HCT116 (cell line): ENCODE results near the gene LYVE1. TPM values are rescaled to one million over a fixed set of nuclear protein-coding genes. Genes with fewer than 3 reads are reported as not detected.

ENCODE experiments used
- ATAC-seq: fragments of 200-7000 bp; cut with Tn5 transposase; 2 replicates; pipeline ENCODE4 v1.9.1; 2020; ENCODE audit warnings: mild to moderate bottlenecking, moderate library complexity
- BruUV-seq: library from RNA; stranded (reverse); fragments of 400-500 nt; replicated peaks from 2 replicates; lab custom pipeline; 2021; lab: Mats Ljungman, UMichigan
- CTCF ChIA-PET: fragments of 300-600 bp; sonication (Branson Sonifier 250); formaldehyde crosslinking; loops from one replicate; lab custom pipeline; 2021; ENCODE audit warnings: antibody characterized with exemption; lab: Charles Lee
- POLR2A ChIA-PET: fragments of 300-600, 350-600 bp; sonication (Branson Sonifier 250); formaldehyde crosslinking; loops from one replicate; lab custom pipeline; 2021; ENCODE audit warnings: antibody characterized with exemption; lab: Charles Lee
- RAD21 ChIA-PET, 2 experiments: fragments of 300-600 bp; sonication (Branson Sonifier 250); formaldehyde crosslinking; loops; one replicate each; lab custom pipeline; 2023; ENCODE audit warnings: low total read pairs in 2 of 2; ENCODE audit not compliant: uncharacterized antibody in 2 of 2, unreplicated experiment in 2 of 2, low non-redundant PET in 1 of 2; lab: Charles Lee
- DNase-seq: peaks from one replicate; pipeline ENCODE4 v3.0.0-alpha.2; 2010; ENCODE audit warnings: low read depth, low spot score
- H2AFZ ChIP-seq: fragments of 200-600 bp; shearing (Covaris generic), sonication (generic); 2 replicates; pipeline ENCODE4 v1.6.1; 2017; ENCODE audit warnings: low read depth, mixed run types, mixed read lengths, antibody characterized with exemption, low read length; ENCODE audit not compliant: poor library complexity, severe bottlenecking
- H3K27ac ChIP-seq: 2 replicates; pipeline ENCODE4 v1.5.1; 2012; ENCODE audit warnings: low read depth, low read length
- H3K27me3 ChIP-seq: fragments of 200-600 bp; sonication (generic); 2 replicates; pipeline ENCODE4 v1.6.1; 2016; ENCODE audit warnings: mixed run types, low read length, mixed read lengths; ENCODE audit not compliant: insufficient read depth
- H3K36me3 ChIP-seq, 2 experiments: fragments of 200-500 bp in 1 of 2; fragments of 200-600 bp in 1 of 2; sonication (Bioruptor generic) in 1 of 2; sonication (generic) in 1 of 2; 2 replicates each; pipeline versions ENCODE4 v1.5.1 to v1.6.1; 2014 to 2016; ENCODE audit warnings: low read length in 2 of 2, inconsistent platforms in 1 of 2, mixed read lengths in 1 of 2, mixed run types in 1 of 2; ENCODE audit not compliant: insufficient read depth in 2 of 2, control insufficient read depth in 1 of 2
- H3K4me1 ChIP-seq, 2 experiments: fragments of 200-600 bp in 1 of 2; sonication (generic) in 1 of 2; 2 replicates each; pipeline versions ENCODE4 v1.5.1 to v1.6.1; 2012 to 2017; ENCODE audit warnings: low read length in 2 of 2, inconsistent platforms in 1 of 2, mild to moderate bottlenecking in 1 of 2, mixed read lengths in 1 of 2, mixed run types in 1 of 2, moderate library complexity in 1 of 2; ENCODE audit not compliant: insufficient read depth in 2 of 2, control insufficient read depth in 1 of 2
- H3K4me2 ChIP-seq: fragments of 200-600 bp; sonication (generic); 2 replicates; pipeline ENCODE4 v1.6.1; 2017; ENCODE audit warnings: mixed run types, low read length, mixed read lengths
- H3K4me3 ChIP-seq, 2 experiments: fragments of 200-600 bp in 1 of 2; sonication (generic) in 1 of 2; replicated peaks in 1 of 2; 2 replicates each; pipeline ENCODE4 v1.5.1; 2011 to 2016; ENCODE audit warnings: low read length in 2 of 2, control low read depth in 1 of 2, low read depth in 1 of 2, mild to moderate bottlenecking in 1 of 2, mixed read lengths in 1 of 2, mixed run types in 1 of 2
- H3K79me2 ChIP-seq: fragments of 200-600 bp; sonication (generic); 2 replicates; pipeline ENCODE4 v1.6.1; 2017; ENCODE audit warnings: mild to moderate bottlenecking, mixed run types, low read length, moderate library complexity, mixed read lengths; ENCODE audit not compliant: insufficient read depth
- H3K9ac ChIP-seq: fragments of 200-600 bp; sonication (generic); 2 replicates; pipeline ENCODE4 v1.6.1; 2016; ENCODE audit warnings: low read length, mixed read lengths
- H3K9me2 ChIP-seq: fragments of 200-600 bp; sonication (generic), shearing (Covaris generic); 2 replicates; pipeline ENCODE4 v1.6.1; 2017; ENCODE audit warnings: mixed run types, mild to moderate bottlenecking, moderate library complexity; ENCODE audit not compliant: insufficient read depth
- H3K9me3 ChIP-seq, 2 experiments: fragments of 200-500 bp in 1 of 2; fragments of 200-600 bp in 1 of 2; sonication (Bioruptor generic) in 1 of 2; sonication (generic) in 1 of 2; 2 replicates each; pipeline ENCODE4 v1.6.1; 2014 to 2017; ENCODE audit warnings: low read length in 2 of 2, mixed read lengths in 2 of 2, inconsistent platforms in 1 of 2, low read depth in 1 of 2, mild to moderate bottlenecking in 1 of 2, mixed run types in 1 of 2, moderate library complexity in 1 of 2; ENCODE audit not compliant: control insufficient read depth in 1 of 2, insufficient read depth in 1 of 2
- H4K20me1 ChIP-seq: fragments of 200-600 bp; sonication (generic), shearing (Covaris generic); 2 replicates; pipeline ENCODE4 v1.6.1; 2017; ENCODE audit warnings: mixed run types, mild to moderate bottlenecking, moderate library complexity; ENCODE audit not compliant: insufficient read depth
- JUND ChIP-seq: IDR thresholded peaks from 2 replicates; pipeline ENCODE4 v1.6.1; 2012
- POLR2AphosphoS5 ChIP-seq: IDR thresholded peaks from 2 replicates; pipeline ENCODE4 v1.6.1; 2011; ENCODE audit warnings: mild to moderate bottlenecking, low read depth, low read length, moderate library complexity
- RAD21 ChIP-seq: IDR thresholded peaks from 2 replicates; pipeline ENCODE4 v1.6.1; 2012; ENCODE audit warnings: low read depth, mild to moderate bottlenecking
- SP1 ChIP-seq: IDR thresholded peaks from 2 replicates; pipeline ENCODE4 v1.6.1; 2012; ENCODE audit warnings: low read depth
- ZNF274 ChIP-seq: fragments of 200-500 bp; sonication (Bioruptor generic); IDR thresholded peaks from 2 replicates; pipeline ENCODE4 v1.6.1; 2014; ENCODE audit warnings: mild to moderate bottlenecking, low read depth, low read length, inconsistent platforms
- intact Hi-C: fragments of 100-400 bp; cut with micrococcal nuclease; formaldehyde crosslinking; loops from 2 replicates; pipeline ENCODE4 v1.10.0; 2022
- total RNA-seq: library from RNA; stranded (reverse); gene quantifications from one replicate; pipeline ENCODE4 v1.2.1, GENCODE V29; 2021; ENCODE audit not compliant: unreplicated experiment
- TF ChIP-seq, protein P1 (sequence below): IDR thresholded peaks from 2 replicates; pipeline ENCODE4 v1.6.1; 2012
- TF ChIP-seq, protein P2 (sequence below), 3 experiments: fragments of 200-600 bp in 1 of 3; sonication (generic) in 1 of 3; IDR thresholded peaks in 2 of 3; conservative IDR thresholded peaks in 1 of 3; 2 replicates each; pipeline ENCODE4 v1.5.1; 2012 to 2017; ENCODE audit warnings: low read depth in 2 of 3, low read length in 2 of 3, antibody characterized with exemption in 1 of 3, borderline replicate concordance in 1 of 3, control low read depth in 1 of 3, mild to moderate bottlenecking in 1 of 3, mixed read lengths in 1 of 3, mixed run types in 1 of 3, moderate library complexity in 1 of 3; ENCODE audit not compliant: insufficient read depth in 1 of 3

The LYVE1 gene
- total RNA-seq, 1 experiment from 2014 or later, result 0.34 TPM

DNA sequence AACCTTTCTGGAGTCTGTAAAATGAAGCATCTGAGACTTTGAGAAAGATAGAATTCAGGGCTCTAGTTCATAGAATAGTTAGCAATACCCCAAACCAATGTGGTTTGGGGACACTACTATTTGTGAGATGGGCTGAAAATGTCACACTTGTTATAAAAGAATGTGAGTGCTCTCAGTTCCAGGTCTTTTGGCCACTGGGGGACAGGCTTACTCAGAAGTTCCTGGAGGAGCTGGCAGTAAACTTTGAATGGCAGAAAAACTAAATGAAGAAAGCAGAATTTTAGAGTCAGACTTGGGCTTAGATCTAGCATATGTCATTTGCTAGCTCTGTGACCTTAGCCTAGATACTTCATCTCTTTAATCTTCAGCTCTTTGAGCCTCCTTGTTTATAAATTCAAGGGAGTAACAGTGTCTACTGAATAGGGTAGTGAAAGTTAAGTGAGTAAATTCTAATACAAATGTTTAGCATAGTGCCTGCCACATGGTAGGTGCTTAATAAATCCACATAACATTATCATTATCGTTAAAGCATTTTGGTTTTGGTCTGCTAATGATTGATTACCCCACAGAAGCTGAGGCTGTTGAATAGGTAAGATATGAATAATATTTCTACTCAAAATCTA lies 3.7 kb downstream of the LYVE1 start:
- DNase-seq (no peak), ATAC-seq (0 out of 2 replicates have a peak, but pooled peaks have one; percentile 30)
- ChIA-PET RAD21 (no interaction called here), POLR2A (no interaction called here), CTCF (interaction anchor here (0.9 kb wide), 1 partner anchor 159 kb away, joined by 3 read pairs; no protein-coding TSS in a partner anchor)
- Histone ChIP-seq H3K4me2 (no peak overlapping the region), H3K9me2 (no peaks in the 10 kb centered on the region), H2AFZ (no peak overlapping the region), H3K4me3 (no peak overlapping the region), H4K20me1 (no peaks in the 10 kb centered on the region), H3K27me3 (no peaks in the 10 kb centered on the region), H3K27ac (no peak overlapping the region), H3K9me3 (no peaks in the 10 kb centered on the region), H3K36me3 (no peaks in the 10 kb centered on the region), H3K4me1 (peaks cover 13 to 59% of the 10 kb centered on the region in 2 experiments), H3K9ac (no peak overlapping the region; the same call in 1 of the 2 replicates), H3K79me2 (no peaks in the 10 kb centered on the region)
- intact Hi-C loops, result no loop called here
- no TSS peak for BruUV-seq
- TF ChIP-seq RAD21 (peak; percentile 65), JUND (no peak), ZNF274 (no peak), POLR2AphosphoS5 (no peak), SP1 (peak; percentile 17; the same call in 1 of the 2 replicates)
- TF ChIP-seq, protein P1, sequence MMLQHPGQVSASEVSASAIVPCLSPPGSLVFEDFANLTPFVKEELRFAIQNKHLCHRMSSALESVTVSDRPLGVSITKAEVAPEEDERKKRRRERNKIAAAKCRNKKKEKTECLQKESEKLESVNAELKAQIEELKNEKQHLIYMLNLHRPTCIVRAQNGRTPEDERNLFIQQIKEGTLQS, result no peak
- TF ChIP-seq, protein P2, sequence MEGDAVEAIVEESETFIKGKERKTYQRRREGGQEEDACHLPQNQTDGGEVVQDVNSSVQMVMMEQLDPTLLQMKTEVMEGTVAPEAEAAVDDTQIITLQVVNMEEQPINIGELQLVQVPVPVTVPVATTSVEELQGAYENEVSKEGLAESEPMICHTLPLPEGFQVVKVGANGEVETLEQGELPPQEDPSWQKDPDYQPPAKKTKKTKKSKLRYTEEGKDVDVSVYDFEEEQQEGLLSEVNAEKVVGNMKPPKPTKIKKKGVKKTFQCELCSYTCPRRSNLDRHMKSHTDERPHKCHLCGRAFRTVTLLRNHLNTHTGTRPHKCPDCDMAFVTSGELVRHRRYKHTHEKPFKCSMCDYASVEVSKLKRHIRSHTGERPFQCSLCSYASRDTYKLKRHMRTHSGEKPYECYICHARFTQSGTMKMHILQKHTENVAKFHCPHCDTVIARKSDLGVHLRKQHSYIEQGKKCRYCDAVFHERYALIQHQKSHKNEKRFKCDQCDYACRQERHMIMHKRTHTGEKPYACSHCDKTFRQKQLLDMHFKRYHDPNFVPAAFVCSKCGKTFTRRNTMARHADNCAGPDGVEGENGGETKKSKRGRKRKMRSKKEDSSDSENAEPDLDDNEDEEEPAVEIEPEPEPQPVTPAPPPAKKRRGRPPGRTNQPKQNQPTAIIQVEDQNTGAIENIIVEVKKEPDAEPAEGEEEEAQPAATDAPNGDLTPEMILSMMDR (IDR thresholded peaks at IDR 0.05 in 2 of 3, conservative IDR thresholded peaks at IDR 0.05 in 1 of 3; ENCODE audit: borderline replicate concordance in 1 of 3, insufficient read depth in 1 of 3, low read depth in 2 of 3, low read length in 2 of 3), result peak; percentile 26 to 41 (median 36); a peak in 4 of 6 replicates
